NCI-H345 treated with DMSO at 0.1 percent for 48 hours (cell line): Measurements from ENCODE around the gene PSMF1.

ENCODE experiments used
- DNase-seq: peaks from one replicate; lab custom pipeline; 2025; ENCODE audit not compliant: unreplicated experiment; lab: John Stamatoyannopoulos, UW

PSMF1 gene

DNA sequence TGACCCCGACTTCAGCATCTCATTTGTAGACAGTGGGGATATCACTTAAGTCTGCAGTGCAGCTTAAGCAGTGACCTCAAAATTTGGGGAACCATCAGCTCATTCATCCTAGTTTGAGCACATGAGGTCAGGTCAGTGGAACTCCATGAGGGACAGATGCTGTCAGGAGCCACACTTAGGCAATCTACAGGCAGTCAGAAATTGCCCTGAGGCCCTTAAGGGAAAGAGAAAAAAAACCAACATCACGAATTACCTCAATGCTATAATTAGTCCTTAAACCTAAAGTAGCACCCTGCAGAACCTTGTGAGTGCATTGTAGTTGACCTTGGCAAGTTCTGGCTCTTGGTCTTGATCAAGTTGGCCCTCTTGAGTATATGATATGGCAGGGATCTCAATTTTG lies 45.3 kb downstream of the PSMF1 start:
- DNase-seq: no peak

GRCh38 chr20:1164871-1165270 lies 46.5 kb downstream of the PSMF1 start:
- no peak for DNase-seq

DNA sequence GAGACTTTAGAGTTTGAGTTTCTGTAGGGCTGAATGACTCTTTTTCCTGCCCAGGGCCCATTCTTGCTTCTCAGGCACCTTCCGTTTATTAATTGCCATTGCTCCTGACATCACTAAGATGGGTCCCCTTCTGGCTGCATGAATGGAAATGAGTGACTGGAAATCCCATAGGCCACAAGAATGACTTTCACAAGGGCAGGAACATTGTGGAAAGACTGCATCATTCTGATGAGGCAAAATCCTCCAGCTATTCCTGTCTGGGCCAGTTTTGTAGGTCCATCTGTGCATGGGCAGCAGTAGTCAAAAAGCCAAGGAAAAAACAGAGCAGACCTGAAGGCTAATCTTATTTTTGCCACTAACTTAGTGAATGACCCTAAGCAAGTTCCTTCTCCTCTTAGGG lies 47.1 kb downstream of the PSMF1 start:
- DNase-seq: no peak

GRCh38 chr20:1165941-1166340 lies 47.5 kb downstream of the PSMF1 start:
- no peak for DNase-seq

DNA sequence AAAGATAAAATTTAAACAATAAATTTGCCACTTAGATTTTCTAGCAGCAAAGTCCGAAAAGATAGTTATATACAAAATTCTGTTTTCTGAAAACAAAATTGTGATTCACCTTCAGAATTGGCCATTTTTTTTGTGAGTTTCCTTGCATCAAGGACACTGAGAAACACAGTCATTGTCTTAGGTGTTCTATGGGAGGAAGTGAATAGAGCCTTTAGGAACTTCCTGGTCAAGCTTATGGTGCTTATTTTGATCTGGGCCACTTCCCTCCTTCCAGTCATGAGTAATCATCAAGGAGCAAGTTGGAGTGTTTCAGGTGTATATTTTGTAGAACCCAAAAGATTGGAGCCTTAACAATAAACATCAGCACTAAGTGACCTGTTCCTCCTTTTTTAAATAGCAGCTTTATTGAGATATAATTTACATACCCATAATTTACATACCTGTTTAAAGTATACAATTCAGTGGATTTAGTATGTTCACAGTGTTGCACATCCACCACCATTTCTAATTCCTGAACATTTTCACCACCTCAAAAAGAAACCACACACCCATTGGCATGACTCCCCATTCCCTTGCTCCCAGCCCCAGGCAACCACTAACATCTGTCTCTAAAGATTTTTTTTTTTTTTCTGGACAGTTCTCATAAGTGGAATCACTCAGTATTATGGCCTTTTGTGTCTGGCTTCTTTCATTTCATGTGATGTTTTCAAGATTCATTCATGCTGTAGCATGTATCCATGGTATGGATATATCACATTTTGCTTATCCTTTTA lies 48.7 kb downstream of the PSMF1 start:
- DNase-seq: no peak

- no peak for DNase-seq
Measured at GRCh38 chr20:1169224-1169623, 50.8 kb downstream of the PSMF1 start.

GRCh38 chr20:1171461-1172093 lies 53.2 kb downstream of the PSMF1 start:
- DNase-seq: no peak

DNA sequence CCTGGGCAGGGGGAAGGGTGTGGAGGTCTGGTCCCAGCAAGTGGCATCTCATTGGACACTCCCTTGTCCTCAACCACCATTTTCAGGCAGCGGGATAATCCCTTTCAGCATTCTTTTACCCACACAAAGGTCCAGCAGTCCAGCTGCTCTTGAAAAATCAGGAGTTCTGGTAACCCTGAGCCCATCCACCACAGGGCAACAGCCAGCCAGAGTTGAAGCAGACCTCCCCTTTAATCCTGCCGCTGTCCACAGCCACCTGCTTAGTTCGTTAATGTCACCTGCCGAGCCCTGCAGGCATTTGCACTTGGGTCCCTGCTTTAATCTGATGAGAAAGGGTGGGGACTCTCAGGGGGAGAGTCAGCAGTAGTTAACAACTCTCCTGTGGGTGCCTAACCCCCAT lies 55.3 kb downstream of the PSMF1 start:
- no peak for DNase-seq

DNA sequence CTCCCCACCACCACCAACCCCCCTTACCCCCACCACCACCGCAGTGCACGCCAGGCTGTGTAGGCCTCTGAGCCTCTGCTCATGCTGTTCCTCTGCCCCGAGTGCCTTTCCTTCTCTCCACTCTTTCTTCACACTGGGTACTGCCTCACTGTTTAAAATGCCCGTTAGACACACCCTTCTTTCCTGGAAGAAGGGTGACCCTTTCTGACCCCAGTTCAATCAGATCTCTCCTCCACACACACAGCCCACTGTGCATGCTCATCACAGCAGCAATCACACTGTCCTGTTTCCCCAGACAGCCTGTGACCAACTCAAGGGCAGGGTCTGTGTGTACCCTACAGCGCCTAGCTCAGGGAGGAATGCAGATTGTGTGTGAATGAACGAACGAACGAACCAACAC lies 56.4 kb downstream of the PSMF1 start:
- no peak for DNase-seq

- no peak for DNase-seq
Measured at GRCh38 chr20:1177680-1178079, 59.3 kb downstream of the PSMF1 start.

GRCh38 chr20:1178103-1178502 lies 59.7 kb downstream of the PSMF1 start:
- no peak for DNase-seq

DNA sequence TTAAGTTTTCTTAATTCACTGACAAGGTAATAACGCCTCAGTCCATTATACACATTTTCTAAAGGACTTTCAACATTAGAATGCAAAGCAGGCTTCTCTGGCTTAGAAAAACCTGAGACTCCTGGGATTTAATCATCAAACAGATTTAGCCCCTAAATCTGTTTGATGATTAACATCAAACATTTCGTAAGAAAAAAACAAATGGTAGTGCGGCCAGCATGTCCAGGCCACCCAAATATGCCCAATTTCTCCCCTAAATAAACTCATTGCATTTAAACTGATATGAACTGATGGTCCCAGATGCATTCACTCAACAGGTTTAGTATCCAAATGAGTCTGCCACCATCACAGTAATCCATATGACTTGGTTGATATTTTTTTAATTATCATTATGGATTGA lies 60.2 kb downstream of the PSMF1 start:
- no peak for DNase-seq

- no peak for DNase-seq
Measured at GRCh38 chr20:1180949-1181348, 62.5 kb downstream of the PSMF1 start.

GRCh38 chr20:1182106-1182505 lies 63.7 kb downstream of the PSMF1 start:
- no peak for DNase-seq

- DNase-seq: no peak
Measured at GRCh38 chr20:1183153-1183552, 64.8 kb downstream of the PSMF1 start.

- DNase-seq: no peak
Measured at GRCh38 chr20:1184260-1184637, 65.8 kb downstream of the PSMF1 start.

- no peak for DNase-seq
Measured at GRCh38 chr20:1184638-1185315, 66.4 kb downstream of the PSMF1 start, which contains the start of gene TMEM74B. TSS of gene TMEM74B (minus strand) at chr20:1184981. CDS start at chr20:1183801, 1,180 bp downstream.

GRCh38 chr20:1185316-1185741 lies 66.9 kb downstream of the PSMF1 start:
- DNase-seq: no peak

- peak; percentile 13 for DNase-seq
Measured at GRCh38 chr20:1185790-1186334, 67.5 kb downstream of the PSMF1 start.

GRCh38 chr20:1186367-1186991 lies 68.1 kb downstream of the PSMF1 start:
- no peak for DNase-seq

DNA sequence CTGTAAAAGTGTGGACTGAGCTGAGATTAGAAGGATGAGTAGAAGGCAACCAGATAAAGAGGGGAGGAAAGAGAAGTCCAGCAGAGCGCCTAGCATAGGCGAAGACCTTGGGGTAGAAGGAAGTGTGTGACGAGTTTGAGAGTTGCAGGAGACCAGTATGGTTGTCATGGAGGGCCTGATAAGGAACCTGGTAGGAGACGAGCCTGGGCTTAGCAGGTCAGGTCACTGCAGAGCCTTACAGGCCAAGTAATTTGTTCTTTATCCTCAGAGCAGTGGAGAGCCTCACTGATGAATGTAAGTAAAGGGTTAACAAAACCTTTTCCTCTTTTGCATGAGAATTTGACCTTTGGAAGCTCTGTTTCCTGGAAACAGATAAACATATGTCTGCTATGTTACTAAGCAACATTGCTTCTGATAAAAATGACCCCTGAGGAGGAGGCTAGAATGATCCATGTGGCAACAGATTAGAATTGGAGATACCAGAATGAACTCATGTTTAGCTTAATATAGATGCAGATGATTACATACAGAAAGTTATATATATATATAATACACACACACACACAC lies 69.3 kb downstream of the PSMF1 start:
- no peak for DNase-seq
